ENCODE results near the gene SYNDIG1. TPM values are rescaled to one million over a fixed set of nuclear protein-coding genes. Genes with fewer than 3 reads are reported as not detected.

SYNDIG1 gene
- total and polyA plus RNA-seq, 2 experiments from 2014 or later, result 1.7 to 2.4 TPM

GRCh38 chr20:24678351-24679106 is 209.1 kb downstream of the SYNDIG1 start:
- Histone ChIP-seq H3K9me3 (ENCODE audit: low read depth) (no peaks in the 10 kb centered on the region), H3K36me3 (no peaks in the 10 kb centered on the region), H3K4me1 (ENCODE audit: low read depth) (no peaks in the 10 kb centered on the region), H3K27ac (no peak overlapping the region), H3K4me3 (no peak overlapping the region), H3K27me3 (no peaks in the 10 kb centered on the region)
- no peak for DNase-seq (ENCODE audit: low read depth in 1 of 2, low spot score in 1 of 2)
- no peak for TF ChIP-seq CTCF (IDR thresholded peaks at IDR 0.05; ENCODE audit: low read depth, low read length)

DNA sequence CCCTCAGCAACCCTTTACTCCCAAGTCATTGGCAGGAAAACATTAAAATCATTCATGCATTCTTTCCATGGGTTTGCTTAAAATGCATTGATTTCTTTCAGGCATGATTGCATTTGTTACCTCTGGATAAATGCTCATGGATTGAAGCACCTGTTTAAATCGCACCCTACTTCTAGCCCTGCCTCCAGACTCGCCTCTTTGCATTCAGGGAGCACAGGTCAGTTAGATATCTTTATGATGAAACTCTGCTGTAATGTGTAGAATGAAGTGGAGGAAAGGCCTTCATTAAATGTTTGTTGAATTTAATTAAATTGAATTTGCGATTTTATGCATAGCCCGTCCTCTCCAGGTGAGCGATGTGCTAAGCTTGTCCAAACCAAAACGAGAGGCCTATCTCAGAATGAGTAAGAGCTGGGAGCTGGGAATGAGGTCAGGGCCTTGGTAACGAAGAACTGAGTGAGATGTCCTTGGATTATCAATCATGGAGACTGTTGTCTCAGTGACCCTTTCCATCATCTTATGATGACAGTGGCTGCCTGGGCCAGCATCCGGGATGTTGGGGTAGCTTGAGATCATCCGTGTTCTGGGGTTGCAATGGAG is 210.1 kb downstream of the SYNDIG1 start:
- no peak overlapping the region for H3K4me3 ChIP-seq
- no peaks in the 10 kb centered on the region for H3K27me3 ChIP-seq
- H3K27ac ChIP-seq, result no peak overlapping the region
- no peaks in the 10 kb centered on the region for H3K4me1 ChIP-seq (ENCODE audit: low read depth)
- H3K9me3 ChIP-seq (ENCODE audit: low read depth), result no peaks in the 10 kb centered on the region
- H3K36me3 ChIP-seq, result no peaks in the 10 kb centered on the region
- DNase-seq (ENCODE audit: low read depth in 1 of 2, low spot score in 1 of 2), result no peak
- TF ChIP-seq CTCF (IDR thresholded peaks at IDR 0.05; ENCODE audit: low read depth, low read length), result no peak

GRCh38 chr20:24681634-24682495 is 212.4 kb downstream of the SYNDIG1 start:
- Histone ChIP-seq H3K4me3 (no peak overlapping the region), H3K27ac (no peak overlapping the region), H3K27me3 (no peaks in the 10 kb centered on the region), H3K9me3 (ENCODE audit: low read depth) (no peaks in the 10 kb centered on the region), H3K4me1 (ENCODE audit: low read depth) (no peaks in the 10 kb centered on the region), H3K36me3 (no peaks in the 10 kb centered on the region)
- TF ChIP-seq CTCF (IDR thresholded peaks at IDR 0.05; ENCODE audit: low read depth, low read length), result no peak
- DNase-seq (ENCODE audit: low read depth in 1 of 2, low spot score in 1 of 2), result no peak

DNA sequence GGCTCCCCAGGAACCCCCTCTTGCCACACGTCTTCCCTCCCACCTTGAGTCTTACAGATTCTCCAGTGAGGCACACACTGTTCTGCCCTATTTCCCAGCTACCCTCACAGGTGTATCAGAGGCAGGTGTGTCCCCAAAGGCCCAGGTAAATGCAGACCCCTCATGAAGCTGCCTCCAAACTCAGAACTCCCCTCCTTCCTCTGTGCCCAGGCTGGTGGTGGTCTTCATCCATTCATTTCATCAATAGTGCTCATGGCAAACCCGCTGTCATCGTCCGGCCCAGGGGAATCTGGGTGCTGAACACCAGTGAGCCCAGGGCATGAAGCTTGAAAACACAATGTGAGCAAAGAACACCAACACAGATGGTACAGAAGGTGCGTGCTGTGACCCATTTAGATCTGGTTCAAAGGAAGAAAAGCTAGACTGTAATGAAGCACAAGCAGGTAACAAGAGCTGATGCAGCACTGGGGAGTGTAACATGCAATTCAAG is 213.1 kb downstream of the SYNDIG1 start:
- H3K4me1 ChIP-seq (ENCODE audit: low read depth), result no peaks in the 10 kb centered on the region
- no peaks in the 10 kb centered on the region for H3K9me3 ChIP-seq (ENCODE audit: low read depth)
- H3K36me3 ChIP-seq, result no peaks in the 10 kb centered on the region
- no peak for DNase-seq (ENCODE audit: low read depth in 1 of 2, low spot score in 1 of 2)
- no peak for TF ChIP-seq CTCF (IDR thresholded peaks at IDR 0.05; ENCODE audit: low read depth, low read length)
- H3K27ac ChIP-seq, result no peak overlapping the region
- H3K4me3 ChIP-seq, result no peak overlapping the region
- H3K27me3 ChIP-seq, result no peaks in the 10 kb centered on the region

GRCh38 chr20:24683676-24684075 is 214.2 kb downstream of the SYNDIG1 start:
- peak in 1 of 2 donors; percentile 6 for DNase-seq (ENCODE audit: low read depth in 1 of 2, low spot score in 1 of 2)
- H3K9me3 ChIP-seq (ENCODE audit: low read depth), result no peaks in the 10 kb centered on the region
- no peak for TF ChIP-seq CTCF (IDR thresholded peaks at IDR 0.05; ENCODE audit: low read depth, low read length)
- H3K4me1 ChIP-seq (ENCODE audit: low read depth), result no peaks in the 10 kb centered on the region
- no peaks in the 10 kb centered on the region for H3K27me3 ChIP-seq
- no peak overlapping the region for H3K27ac ChIP-seq
- H3K4me3 ChIP-seq, result no peak overlapping the region
- no peaks in the 10 kb centered on the region for H3K36me3 ChIP-seq

Data from cardiac muscle cell (in vitro differentiated cells and primary cell).